ENCODE measurements around the gene KCNK6. TPM values are rescaled to one million over a fixed set of nuclear protein-coding genes. Genes with fewer than 3 reads are reported as not detected.

The KCNK6 gene
- total RNA-seq, 1 donor, result 5.4 TPM

- no peak for TF ChIP-seq CTCF (IDR thresholded peaks at IDR 0.05; ENCODE audit: extremely low read depth, low read depth, low read length)
- Histone ChIP-seq H2AFZ (ENCODE audit: low read length) (no peak overlapping the region), H4K20me1 (ENCODE audit: insufficient read depth, low read length) (no peaks in the 10 kb centered on the region), H3K36me3 (ENCODE audit: insufficient read depth, low read length) (peaks cover 39% of the 10 kb centered on the region), H3K4me2 (ENCODE audit: insufficient read depth, low read length) (no peak overlapping the region), H3K4me1 (ENCODE audit: insufficient read depth, low read length) (peaks cover 18% of the 10 kb centered on the region), H3K4me3 (ENCODE audit: insufficient read depth, low read length) (no peak overlapping the region), H3K27me3 (ENCODE audit: insufficient read depth, low read length) (no peaks in the 10 kb centered on the region), H3K27ac (ENCODE audit: low read depth, low read length) (no peak overlapping the region), H3K79me2 (ENCODE audit: insufficient read depth, low read length) (peaks cover 15% of the 10 kb centered on the region), H3K9me3 (ENCODE audit: low read depth, low read length) (no peaks in the 10 kb centered on the region)
- no peak for DNase-seq (ENCODE audit: insufficient read length, low spot score, missing footprints)
Observed at GRCh38 chr19:38324431-38324830, 4.8 kb downstream of the KCNK6 start.

- Histone ChIP-seq H3K36me3 (ENCODE audit: insufficient read depth, low read length) (peaks cover 39% of the 10 kb centered on the region), H3K4me3 (ENCODE audit: insufficient read depth, low read length) (no peak overlapping the region), H3K4me2 (ENCODE audit: insufficient read depth, low read length) (no peak overlapping the region), H3K27ac (ENCODE audit: low read depth, low read length) (no peak overlapping the region), H2AFZ (ENCODE audit: low read length) (no peak overlapping the region), H4K20me1 (ENCODE audit: insufficient read depth, low read length) (no peaks in the 10 kb centered on the region), H3K79me2 (ENCODE audit: insufficient read depth, low read length) (peaks cover 3% of the 10 kb centered on the region), H3K27me3 (ENCODE audit: insufficient read depth, low read length) (no peaks in the 10 kb centered on the region), H3K9me3 (ENCODE audit: low read depth, low read length) (no peaks in the 10 kb centered on the region), H3K4me1 (ENCODE audit: insufficient read depth, low read length) (peaks cover 7% of the 10 kb centered on the region)
- no peak for TF ChIP-seq CTCF (IDR thresholded peaks at IDR 0.05; ENCODE audit: extremely low read depth, low read depth, low read length)
- no peak for DNase-seq (ENCODE audit: insufficient read length, low spot score, missing footprints)
Observed at GRCh38 chr19:38326591-38326990, 6.9 kb downstream of the KCNK6 start.

- peak; percentile 79 for DNase-seq (ENCODE audit: insufficient read length, low spot score, missing footprints)
- Histone ChIP-seq H3K27ac (ENCODE audit: low read depth, low read length) (no peak overlapping the region), H3K4me2 (ENCODE audit: insufficient read depth, low read length) (no peak overlapping the region), H3K79me2 (ENCODE audit: insufficient read depth, low read length) (no peaks in the 10 kb centered on the region), H3K27me3 (ENCODE audit: insufficient read depth, low read length) (no peaks in the 10 kb centered on the region), H3K4me3 (ENCODE audit: insufficient read depth, low read length) (no peak overlapping the region), H4K20me1 (ENCODE audit: insufficient read depth, low read length) (no peaks in the 10 kb centered on the region), H3K4me1 (ENCODE audit: insufficient read depth, low read length) (no peaks in the 10 kb centered on the region), H3K9me3 (ENCODE audit: low read depth, low read length) (no peaks in the 10 kb centered on the region), H2AFZ (ENCODE audit: low read length) (no peak overlapping the region), H3K36me3 (ENCODE audit: insufficient read depth, low read length) (peaks cover 32% of the 10 kb centered on the region)
- no peak for TF ChIP-seq CTCF (IDR thresholded peaks at IDR 0.05; ENCODE audit: extremely low read depth, low read depth, low read length)
Observed at GRCh38 chr19:38329651-38330050, 10.0 kb downstream of the KCNK6 start.

- no peaks in the 10 kb centered on the region for H3K9me3 ChIP-seq (ENCODE audit: low read depth, low read length)
- DNase-seq (ENCODE audit: insufficient read length, low spot score, missing footprints), result no peak
- no peak overlapping the region for H3K4me2 ChIP-seq (ENCODE audit: insufficient read depth, low read length)
- H3K79me2 ChIP-seq (ENCODE audit: insufficient read depth, low read length), result no peaks in the 10 kb centered on the region
- no peak overlapping the region for H3K27ac ChIP-seq (ENCODE audit: low read depth, low read length)
- no peak overlapping the region for H3K4me3 ChIP-seq (ENCODE audit: insufficient read depth, low read length)
- no peaks in the 10 kb centered on the region for H3K4me1 ChIP-seq (ENCODE audit: insufficient read depth, low read length)
- TF ChIP-seq CTCF (IDR thresholded peaks at IDR 0.05; ENCODE audit: extremely low read depth, low read depth, low read length), result no peak
- H3K27me3 ChIP-seq (ENCODE audit: insufficient read depth, low read length), result no peaks in the 10 kb centered on the region
- peaks cover 21% of the 10 kb centered on the region for H3K36me3 ChIP-seq (ENCODE audit: insufficient read depth, low read length)
- H2AFZ ChIP-seq (ENCODE audit: low read length), result no peak overlapping the region
- H4K20me1 ChIP-seq (ENCODE audit: insufficient read depth, low read length), result no peaks in the 10 kb centered on the region
Observed at GRCh38 chr19:38331728-38332127, 12.1 kb downstream of the KCNK6 start.

All from osteoblast (primary cell).